Measurements from ENCODE around the gene ZIC4.

DNA sequence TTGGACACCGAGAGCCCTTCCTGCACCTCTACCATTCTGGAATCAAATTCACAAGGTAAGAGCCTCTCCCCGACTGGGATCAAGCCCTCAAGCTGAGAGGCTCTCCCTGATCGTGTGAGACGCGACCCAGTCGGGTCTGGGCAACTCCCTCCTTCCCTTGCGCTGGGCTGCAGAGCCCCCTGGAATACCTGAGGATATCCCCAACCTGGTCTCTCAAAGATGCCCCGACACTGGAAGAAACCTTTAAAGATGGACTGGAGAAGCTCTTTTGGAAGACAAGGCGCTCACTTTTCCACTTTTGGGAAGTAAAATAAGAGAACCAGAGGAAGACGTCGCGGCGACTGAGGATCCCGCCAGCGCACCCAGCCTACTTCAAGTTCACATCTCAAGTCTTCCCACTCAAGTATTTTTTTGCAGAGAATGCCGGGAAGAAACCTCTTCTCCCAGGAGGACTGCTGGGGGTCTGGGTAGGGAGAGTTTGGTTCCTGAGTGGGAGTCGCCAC, 33.8 kb downstream of the ZIC4 start:
- TF ChIP-seq, protein P1, sequence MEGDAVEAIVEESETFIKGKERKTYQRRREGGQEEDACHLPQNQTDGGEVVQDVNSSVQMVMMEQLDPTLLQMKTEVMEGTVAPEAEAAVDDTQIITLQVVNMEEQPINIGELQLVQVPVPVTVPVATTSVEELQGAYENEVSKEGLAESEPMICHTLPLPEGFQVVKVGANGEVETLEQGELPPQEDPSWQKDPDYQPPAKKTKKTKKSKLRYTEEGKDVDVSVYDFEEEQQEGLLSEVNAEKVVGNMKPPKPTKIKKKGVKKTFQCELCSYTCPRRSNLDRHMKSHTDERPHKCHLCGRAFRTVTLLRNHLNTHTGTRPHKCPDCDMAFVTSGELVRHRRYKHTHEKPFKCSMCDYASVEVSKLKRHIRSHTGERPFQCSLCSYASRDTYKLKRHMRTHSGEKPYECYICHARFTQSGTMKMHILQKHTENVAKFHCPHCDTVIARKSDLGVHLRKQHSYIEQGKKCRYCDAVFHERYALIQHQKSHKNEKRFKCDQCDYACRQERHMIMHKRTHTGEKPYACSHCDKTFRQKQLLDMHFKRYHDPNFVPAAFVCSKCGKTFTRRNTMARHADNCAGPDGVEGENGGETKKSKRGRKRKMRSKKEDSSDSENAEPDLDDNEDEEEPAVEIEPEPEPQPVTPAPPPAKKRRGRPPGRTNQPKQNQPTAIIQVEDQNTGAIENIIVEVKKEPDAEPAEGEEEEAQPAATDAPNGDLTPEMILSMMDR (conservative IDR thresholded peaks at IDR 0.05; ENCODE audit: low read depth, low read length): no peak
- TF ChIP-seq POLR2A (IDR thresholded peaks at IDR 0.05; ENCODE audit: low read depth, low read length): no peak
- TF ChIP-seq RAD21 (IDR thresholded peaks at IDR 0.05; ENCODE audit: low read length): no peak
- TF ChIP-seq BHLHE40 (IDR thresholded peaks at IDR 0.05; ENCODE audit: low read depth, low read length): no peak
- TF ChIP-seq MAZ (IDR thresholded peaks at IDR 0.05; ENCODE audit: borderline replicate concordance, low read depth, low read length): no peak
- TF ChIP-seq, protein P2, sequence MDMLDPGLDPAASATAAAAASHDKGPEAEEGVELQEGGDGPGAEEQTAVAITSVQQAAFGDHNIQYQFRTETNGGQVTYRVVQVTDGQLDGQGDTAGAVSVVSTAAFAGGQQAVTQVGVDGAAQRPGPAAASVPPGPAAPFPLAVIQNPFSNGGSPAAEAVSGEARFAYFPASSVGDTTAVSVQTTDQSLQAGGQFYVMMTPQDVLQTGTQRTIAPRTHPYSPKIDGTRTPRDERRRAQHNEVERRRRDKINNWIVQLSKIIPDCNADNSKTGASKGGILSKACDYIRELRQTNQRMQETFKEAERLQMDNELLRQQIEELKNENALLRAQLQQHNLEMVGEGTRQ (IDR thresholded peaks at IDR 0.05; ENCODE audit: low read depth, low read length): no peak
- TF ChIP-seq RCOR1 (IDR thresholded peaks at IDR 0.05; ENCODE audit: insufficient replicate concordance, low read length): no peak
- no peak for TF ChIP-seq NFE2L2 (IDR thresholded peaks at IDR 0.05; ENCODE audit: low read depth, low read length)
- no peak for TF ChIP-seq SMC3 (IDR thresholded peaks at IDR 0.05; ENCODE audit: low read depth, low read length)
- no peak for TF ChIP-seq MAFK (IDR thresholded peaks at IDR 0.05; ENCODE audit: low read depth, low read length)
- TF ChIP-seq FOS (IDR thresholded peaks at IDR 0.05; ENCODE audit: low read depth, low read length): no peak
- TF ChIP-seq CEBPB (IDR thresholded peaks at IDR 0.05; ENCODE audit: low read depth, low read length): no peak
